ENCODE results near the gene USP3.
"Not testable (repeated sequence)": the region's sequence is repeated elsewhere in the genome, so short reads cannot be mapped to it uniquely, and the experiment has no call there.

GRCh38 chr15:63487758-63488397, 16.5 kb upstream of the USP3 start:
- TF ChIP-seq JUND (IDR thresholded peaks at IDR 0.05; ENCODE audit: low read depth, low read length); CTCF (IDR thresholded peaks at IDR 0.05 in 2 of 3, conservative IDR thresholded peaks at IDR 0.05 in 1 of 3; ENCODE audit: control insufficient read depth in 2 of 3, extremely low read depth in 1 of 3, insufficient read depth in 1 of 3, low read depth in 3 of 3, low read length in 3 of 3): not testable (repeated sequence)
